Glutamatergic neuron (in vitro differentiated cells): ENCODE data around the gene CCL13. TPM values are rescaled to one million over a fixed set of nuclear protein-coding genes. Genes with fewer than 3 reads are reported as not detected.
A peak's percentile ranks its signal among the peaks of the same experiment; 100 is the strongest.

Source experiments
- DNase-seq: peaks from one replicate; pipeline ENCODE4 v3.0.0; 2022
- H3K27ac Mint-ChIP-seq: one replicate; pipeline ENCODE4 v1.8.0; 2020; ENCODE audit warnings: mild to moderate bottlenecking, mixed read lengths, inconsistent platforms; ENCODE audit not compliant: unreplicated experiment
- H3K27me3 Mint-ChIP-seq: one replicate; pipeline ENCODE4 v1.8.0; 2020; ENCODE audit warnings: mild to moderate bottlenecking, moderate library complexity, mixed read lengths, inconsistent platforms; ENCODE audit not compliant: unreplicated experiment
- H3K36me3 Mint-ChIP-seq: one replicate; pipeline ENCODE4 v1.8.0; 2020; ENCODE audit warnings: mild to moderate bottlenecking, mixed read lengths, inconsistent platforms; ENCODE audit not compliant: unreplicated experiment
- H3K4me1 Mint-ChIP-seq: one replicate; pipeline ENCODE4 v1.8.0; 2020; ENCODE audit warnings: mild to moderate bottlenecking, low read depth, mixed read lengths, inconsistent platforms; ENCODE audit not compliant: unreplicated experiment
- H3K4me3 Mint-ChIP-seq: one replicate; pipeline ENCODE4 v1.8.0; 2020; ENCODE audit warnings: mild to moderate bottlenecking, mixed read lengths, inconsistent platforms; ENCODE audit not compliant: unreplicated experiment
- H3K9me3 Mint-ChIP-seq: one replicate; pipeline ENCODE4 v1.8.0; 2020; ENCODE audit warnings: mild to moderate bottlenecking, moderate library complexity, mixed read lengths, inconsistent platforms; ENCODE audit not compliant: unreplicated experiment
- total RNA-seq: library from RNA; stranded (reverse); fragmentation: NEBNext Ultra II Directional; extraction: Animal tissue kit (Norgen Biotek cat#: 25700); gene quantifications from one replicate; pipeline ENCODE4 v1.2.1, GENCODE V29; 2021; ENCODE audit not compliant: unreplicated experiment
- TF ChIP-seq, protein P1 (sequence below): fragments of 200-600 bp; sonication (generic); IDR thresholded peaks from one replicate; pipeline ENCODE4 v1.5.0; 2021; ENCODE audit not compliant: partially characterized antibody, unreplicated experiment

The CCL13 gene
- total RNA-seq, 1 donor from 2014 or later: not detected

DNA sequence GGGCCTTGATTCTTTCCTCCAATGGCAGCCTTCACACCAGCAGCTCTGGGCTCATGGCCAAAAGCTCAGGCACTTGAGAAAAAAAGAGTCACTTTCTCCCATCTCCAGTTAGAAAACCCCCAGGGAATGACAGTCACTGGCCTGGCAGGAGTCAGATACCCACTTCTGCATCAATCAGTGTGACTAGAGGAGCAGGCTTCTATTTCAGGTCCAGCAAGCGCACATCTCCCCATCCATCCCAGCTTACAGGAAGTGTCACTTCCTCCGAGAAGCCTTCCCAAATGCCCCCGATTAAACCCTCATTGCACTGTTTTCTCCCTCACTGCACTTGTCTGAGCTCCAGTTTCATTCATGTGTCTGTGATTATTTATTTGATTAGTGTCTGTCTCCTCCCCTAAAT, 37.1 kb downstream of the CCL13 start:
- no peaks in the 10 kb centered on the region for H3K36me3 Mint-ChIP-seq
- no peak overlapping the region for H3K27ac Mint-ChIP-seq
- no peaks in the 10 kb centered on the region for H3K9me3 Mint-ChIP-seq
- no peak for DNase-seq
- H3K27me3 Mint-ChIP-seq: peaks cover 6% of the 10 kb centered on the region
- H3K4me1 Mint-ChIP-seq: peaks cover 7% of the 10 kb centered on the region
- TF ChIP-seq, protein P1, sequence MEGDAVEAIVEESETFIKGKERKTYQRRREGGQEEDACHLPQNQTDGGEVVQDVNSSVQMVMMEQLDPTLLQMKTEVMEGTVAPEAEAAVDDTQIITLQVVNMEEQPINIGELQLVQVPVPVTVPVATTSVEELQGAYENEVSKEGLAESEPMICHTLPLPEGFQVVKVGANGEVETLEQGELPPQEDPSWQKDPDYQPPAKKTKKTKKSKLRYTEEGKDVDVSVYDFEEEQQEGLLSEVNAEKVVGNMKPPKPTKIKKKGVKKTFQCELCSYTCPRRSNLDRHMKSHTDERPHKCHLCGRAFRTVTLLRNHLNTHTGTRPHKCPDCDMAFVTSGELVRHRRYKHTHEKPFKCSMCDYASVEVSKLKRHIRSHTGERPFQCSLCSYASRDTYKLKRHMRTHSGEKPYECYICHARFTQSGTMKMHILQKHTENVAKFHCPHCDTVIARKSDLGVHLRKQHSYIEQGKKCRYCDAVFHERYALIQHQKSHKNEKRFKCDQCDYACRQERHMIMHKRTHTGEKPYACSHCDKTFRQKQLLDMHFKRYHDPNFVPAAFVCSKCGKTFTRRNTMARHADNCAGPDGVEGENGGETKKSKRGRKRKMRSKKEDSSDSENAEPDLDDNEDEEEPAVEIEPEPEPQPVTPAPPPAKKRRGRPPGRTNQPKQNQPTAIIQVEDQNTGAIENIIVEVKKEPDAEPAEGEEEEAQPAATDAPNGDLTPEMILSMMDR: no peak
- no peak overlapping the region for H3K4me3 Mint-ChIP-seq

DNA sequence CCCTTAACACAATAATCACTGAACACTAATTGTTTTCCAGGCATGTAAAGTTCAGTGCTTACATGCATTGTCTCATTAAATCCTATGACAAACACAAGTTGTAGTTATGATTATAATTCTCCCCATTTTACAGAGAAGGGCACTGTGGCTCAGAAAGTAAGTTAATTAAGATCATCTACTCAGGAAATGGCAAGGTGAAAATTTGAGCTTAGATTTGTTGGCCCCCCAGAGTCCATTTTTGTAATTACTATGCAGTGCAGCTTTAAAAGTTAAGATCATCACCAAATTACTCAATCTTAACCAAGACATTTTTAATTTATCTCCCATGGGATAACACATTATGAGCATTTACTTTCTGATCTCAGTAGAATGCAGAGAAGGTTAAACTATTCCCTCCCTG, 41.0 kb downstream of the CCL13 start:
- H3K4me1 Mint-ChIP-seq: peaks cover 7% of the 10 kb centered on the region
- TF ChIP-seq, protein P1: no peak
- DNase-seq: no peak
- peaks cover 6% of the 10 kb centered on the region for H3K27me3 Mint-ChIP-seq
- no peaks in the 10 kb centered on the region for H3K36me3 Mint-ChIP-seq
- peak overlapping the region; percentile 55 for H3K4me3 Mint-ChIP-seq
- H3K9me3 Mint-ChIP-seq: no peaks in the 10 kb centered on the region
- H3K27ac Mint-ChIP-seq: no peak overlapping the region

DNA sequence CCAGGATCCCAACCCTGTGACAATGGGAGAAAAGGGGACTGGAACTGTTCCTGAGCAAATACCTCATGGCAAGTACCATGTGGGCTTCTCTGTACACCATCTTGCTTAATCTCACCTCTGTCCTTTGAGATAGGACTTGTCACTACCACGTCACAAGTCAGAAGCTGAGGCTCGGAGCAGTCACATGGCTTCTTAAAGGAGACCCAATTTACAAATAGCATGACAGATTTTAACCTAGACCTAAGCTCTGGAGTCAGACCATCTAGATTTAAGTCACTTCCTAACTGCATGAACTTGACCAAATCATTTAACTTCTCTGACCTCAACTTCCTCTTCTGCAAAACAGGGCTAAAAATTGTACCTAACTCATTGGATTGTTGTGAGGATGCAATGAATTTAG, 42.7 kb downstream of the CCL13 start:
- Mint-ChIP-seq H3K4me1 (peaks cover 7% of the 10 kb centered on the region), H3K9me3 (no peaks in the 10 kb centered on the region), H3K27me3 (peaks cover 6% of the 10 kb centered on the region), H3K36me3 (no peaks in the 10 kb centered on the region), H3K4me3 (no peak overlapping the region), H3K27ac (no peak overlapping the region)
- DNase-seq: no peak
- TF ChIP-seq, protein P1: no peak

DNA sequence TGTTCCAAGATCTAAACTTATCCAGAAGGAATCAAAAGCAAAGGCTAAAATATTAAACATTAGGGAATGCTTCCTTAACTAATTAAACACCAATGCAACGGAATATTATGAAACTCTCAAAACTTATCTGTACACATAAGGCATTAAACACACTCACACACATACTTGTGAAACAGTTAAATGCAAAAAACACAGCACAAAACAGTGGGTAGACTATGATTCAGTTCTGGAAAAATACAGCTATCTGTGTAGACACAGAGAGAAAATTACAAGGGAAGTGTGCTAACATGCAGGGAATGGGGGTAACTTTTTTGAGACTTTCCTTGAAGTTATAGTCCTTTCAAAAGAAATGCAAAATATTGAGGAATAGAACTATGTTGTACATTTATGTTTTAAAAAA, 43.4 kb downstream of the CCL13 start:
- no peak for DNase-seq
- peaks cover 7% of the 10 kb centered on the region for H3K4me1 Mint-ChIP-seq
- H3K27me3 Mint-ChIP-seq: peaks cover 6% of the 10 kb centered on the region
- TF ChIP-seq, protein P1: no peak
- H3K27ac Mint-ChIP-seq: no peak overlapping the region
- no peaks in the 10 kb centered on the region for H3K9me3 Mint-ChIP-seq
- no peak overlapping the region for H3K4me3 Mint-ChIP-seq
- H3K36me3 Mint-ChIP-seq: no peaks in the 10 kb centered on the region

- no peaks in the 10 kb centered on the region for H3K9me3 Mint-ChIP-seq
- TF ChIP-seq, protein P1: no peak
- H3K4me3 Mint-ChIP-seq: no peak overlapping the region
- peaks cover 4% of the 10 kb centered on the region for H3K27me3 Mint-ChIP-seq
- peaks cover 7% of the 10 kb centered on the region for H3K4me1 Mint-ChIP-seq
- H3K36me3 Mint-ChIP-seq: no peaks in the 10 kb centered on the region
- H3K27ac Mint-ChIP-seq: no peak overlapping the region
- DNase-seq: no peak
These were observed 44.1 kb downstream of the CCL13 start for GRCh38 chr17:34400301-34400931.
